ENCODE measurements around the gene UTF1. TPM values are rescaled to one million over a fixed set of nuclear protein-coding genes. Genes with fewer than 3 reads are reported as not detected.
A peak's percentile ranks its signal among the peaks of the same experiment; 100 is the strongest.

Gene UTF1
- polyA plus RNA-seq, 3 donors, result 0.14 to 0.48 (median 0.24) TPM

GRCh38 chr10:133245439-133246235 lies 15.6 kb downstream of the UTF1 start:
- Histone ChIP-seq H3K27ac (ENCODE audit: low read depth in 1 of 2, low read length in 2 of 2) (no peak overlapping the region), H3K9me3 (replicated peaks in 1 of 2; ENCODE audit: control insufficient read depth in 1 of 2, insufficient read depth in 1 of 2, low read length in 2 of 2) (no peaks in the 10 kb centered on the region), H3K9ac (ENCODE audit: insufficient read depth, low read length, poor library complexity, severe bottlenecking) (no peak overlapping the region), H2AFZ (ENCODE audit: insufficient read depth, low read depth, low read length, poor library complexity, severe bottlenecking) (no peak overlapping the region), H3K4me1 (ENCODE audit: control insufficient read depth in 1 of 2, insufficient read depth in 2 of 2, low read length in 2 of 2) (peaks cover 15 to 32% of the 10 kb centered on the region in 2 donors), H3K79me2 (ENCODE audit: insufficient read depth, low read length) (no peaks in the 10 kb centered on the region), H3K4me3 (replicated peaks in 1 of 3; ENCODE audit: low read depth in 2 of 3, low read length in 3 of 3) (no peak overlapping the region), H3K27me3 (ENCODE audit: control insufficient read depth in 2 of 2, insufficient read depth in 2 of 2, low read length in 2 of 2) (peaks cover 0 to 30% of the 10 kb centered on the region in 2 donors), H4K20me1 (ENCODE audit: insufficient read depth, low read length) (peaks cover 6% of the 10 kb centered on the region), H3K4me2 (replicated peaks; ENCODE audit: extremely low read depth, low read length, poor library complexity, severe bottlenecking) (no peak overlapping the region), H3K36me3 (replicated peaks in 1 of 2; ENCODE audit: control insufficient read depth in 1 of 2, insufficient read depth in 2 of 2, low read length in 2 of 2) (no peaks in the 10 kb centered on the region)
- Mint-ChIP-seq H3K4me3 (peak overlapping the region in 1 of 2 donors; percentile 30), H3K4me1 (peaks cover 30% of the 10 kb centered on the region), H3K27ac (peak overlapping the region in 1 of 7 donors; percentile 36), H3K27me3 (ENCODE audit: low read depth in 3 of 3) (peaks cover 29 to 59% (median 40%) of the 10 kb centered on the region in 3 donors), H3K36me3 (peaks cover 0 to 2% of the 10 kb centered on the region in 2 donors), H3K9me3 (peaks cover 0 to 2% (median 0%) of the 10 kb centered on the region in 7 donors)
- intact Hi-C loops (cut with micrococcal nuclease), result loop anchor here in 1 of 2 donors (10.0 kb wide), 1 partner anchor 231 kb away; no protein-coding TSS in a partner anchor
- TF ChIP-seq CTCF (IDR thresholded peaks at IDR 0.05), result no peak
- no peak for DNase-seq
- WGBS (ENCODE audit: insufficient coverage), result 79% methylated on average over 27 of the region's 33 CpGs

- no peak for DNase-seq
- TF ChIP-seq CTCF (IDR thresholded peaks at IDR 0.05), result no peak
- peaks cover 24% of the 10 kb centered on the region for H3K4me1 Mint-ChIP-seq
- H3K4me3 ChIP-seq (replicated peaks in 1 of 3; ENCODE audit: low read depth in 2 of 3, low read length in 3 of 3), result no peak overlapping the region
- no peaks in the 10 kb centered on the region for H3K9me3 ChIP-seq (replicated peaks in 1 of 2; ENCODE audit: control insufficient read depth in 1 of 2, insufficient read depth in 1 of 2, low read length in 2 of 2)
- H3K27ac Mint-ChIP-seq, result peak overlapping the region in 1 of 7 donors; percentile 23
- no peak overlapping the region for H3K9ac ChIP-seq (ENCODE audit: insufficient read depth, low read length, poor library complexity, severe bottlenecking)
- peaks cover 28 to 55% (median 37%) of the 10 kb centered on the region in 3 donors for H3K27me3 Mint-ChIP-seq (ENCODE audit: low read depth in 3 of 3)
- intact Hi-C loops (cut with micrococcal nuclease), result loop anchor here in 1 of 2 donors (10.0 kb wide), 1 partner anchor 231 kb away; no protein-coding TSS in a partner anchor
- H3K4me2 ChIP-seq (replicated peaks; ENCODE audit: extremely low read depth, low read length, poor library complexity, severe bottlenecking), result no peak overlapping the region
- WGBS (ENCODE audit: insufficient coverage), result 87% methylated on average over 3 of the region's 12 CpGs
- peaks cover 0 to 27% of the 10 kb centered on the region in 2 donors for H3K27me3 ChIP-seq (ENCODE audit: control insufficient read depth in 2 of 2, insufficient read depth in 2 of 2, low read length in 2 of 2)
- H3K79me2 ChIP-seq (ENCODE audit: insufficient read depth, low read length), result no peaks in the 10 kb centered on the region
- no peaks in the 10 kb centered on the region for H3K36me3 ChIP-seq (replicated peaks in 1 of 2; ENCODE audit: control insufficient read depth in 1 of 2, insufficient read depth in 2 of 2, low read length in 2 of 2)
- H4K20me1 ChIP-seq (ENCODE audit: insufficient read depth, low read length), result peaks cover 6% of the 10 kb centered on the region
- no peak overlapping the region for H2AFZ ChIP-seq (ENCODE audit: insufficient read depth, low read depth, low read length, poor library complexity, severe bottlenecking)
- H3K27ac ChIP-seq (ENCODE audit: low read depth in 1 of 2, low read length in 2 of 2), result no peak overlapping the region
- H3K4me3 Mint-ChIP-seq, result no peak overlapping the region
- peaks cover 0 to 2% (median 0%) of the 10 kb centered on the region in 7 donors for H3K9me3 Mint-ChIP-seq
- peaks cover 0 to 2% of the 10 kb centered on the region in 2 donors for H3K36me3 Mint-ChIP-seq
- peaks cover 10 to 26% of the 10 kb centered on the region in 2 donors for H3K4me1 ChIP-seq (ENCODE audit: control insufficient read depth in 1 of 2, insufficient read depth in 2 of 2, low read length in 2 of 2)
These were observed 16.2 kb downstream of the UTF1 start for GRCh38 chr10:133246236-133246626.

Measured in CD14-positive monocyte (primary cell).